Ramos (cell line): ENCODE results near the gene SPDYE2B.
"Not testable (repeated sequence)": the region's sequence is repeated elsewhere in the genome, so short reads cannot be mapped to it uniquely, and the experiment has no call there.

Experiments
- in situ Hi-C: fragments of 300-500 bp; cut with MboI; formaldehyde crosslinking; loops from one replicate; pipeline ENCODE4 v1.14.3; 2022; ENCODE audit warnings: low sequenced_read_pairs; ENCODE audit not compliant: unreplicated experiment

SPDYE2B gene

DNA sequence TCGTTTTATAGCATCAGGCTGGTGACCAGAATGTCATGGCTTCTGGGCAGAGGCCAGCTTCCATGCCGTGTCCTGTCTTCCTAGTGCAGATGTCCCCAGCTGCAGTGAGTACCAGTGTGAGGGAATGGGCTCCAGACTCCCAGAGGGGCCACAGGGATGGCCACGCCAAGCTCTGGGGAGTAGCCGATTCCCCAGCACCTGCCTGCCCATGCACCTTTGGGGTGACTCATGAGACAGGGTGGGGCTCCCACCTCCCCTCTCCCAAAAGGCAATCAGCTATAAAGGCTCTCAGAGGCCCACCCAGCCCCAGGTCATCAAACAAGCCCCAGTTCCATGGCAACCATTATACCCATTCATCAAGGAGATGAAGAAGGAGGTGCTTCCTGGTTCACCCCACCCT, at the start of gene SPDYE2B:
SPDYE2B (plus strand) TSS at position 396 of the 400 bp plus-strand sequence. CDS start 2,030 bp downstream, outside the sequence.
- in situ Hi-C loops, result not testable (repeated sequence)

- in situ Hi-C loops, result not testable (repeated sequence)
Observed at GRCh38 chr7:102602317-102602716, 47.8 kb upstream of the SPDYE2B start.

- in situ Hi-C loops, result not testable (repeated sequence)
Observed at GRCh38 chr7:102604431-102605145, 45.5 kb upstream of the SPDYE2B start.

GRCh38 chr7:102606848-102607247, 43.3 kb upstream of the SPDYE2B start:
- in situ Hi-C loops, result not testable (repeated sequence)

DNA sequence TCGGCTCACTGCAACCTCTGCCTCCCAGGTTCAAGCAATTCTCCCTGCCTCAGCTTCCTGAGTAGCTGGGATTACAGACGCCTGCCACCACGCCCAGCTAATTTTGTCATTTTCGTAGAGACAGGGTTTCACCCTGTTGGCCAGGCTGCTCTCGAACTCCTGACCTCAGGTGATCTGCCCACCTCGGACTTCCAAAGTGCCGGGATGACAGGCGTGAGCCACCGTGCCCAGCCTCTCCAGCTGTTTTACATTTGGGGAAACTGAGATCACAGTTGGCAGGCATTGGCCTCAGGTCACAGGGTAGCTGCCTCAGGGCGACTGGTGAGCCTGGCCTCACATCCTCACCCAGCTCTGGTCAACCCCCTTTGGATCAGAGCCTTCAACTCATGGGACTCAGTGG, 40.4 kb upstream of the SPDYE2B start:
- in situ Hi-C loops, result not testable (repeated sequence)

GRCh38 chr7:102610441-102610840, 39.7 kb upstream of the SPDYE2B start:
- in situ Hi-C loops, result not testable (repeated sequence)

GRCh38 chr7:102611013-102611674, 39.0 kb upstream of the SPDYE2B start:
- in situ Hi-C loops, result not testable (repeated sequence)

- in situ Hi-C loops, result not testable (repeated sequence)
Observed at GRCh38 chr7:102611675-102612325, 38.3 kb upstream of the SPDYE2B start.

DNA sequence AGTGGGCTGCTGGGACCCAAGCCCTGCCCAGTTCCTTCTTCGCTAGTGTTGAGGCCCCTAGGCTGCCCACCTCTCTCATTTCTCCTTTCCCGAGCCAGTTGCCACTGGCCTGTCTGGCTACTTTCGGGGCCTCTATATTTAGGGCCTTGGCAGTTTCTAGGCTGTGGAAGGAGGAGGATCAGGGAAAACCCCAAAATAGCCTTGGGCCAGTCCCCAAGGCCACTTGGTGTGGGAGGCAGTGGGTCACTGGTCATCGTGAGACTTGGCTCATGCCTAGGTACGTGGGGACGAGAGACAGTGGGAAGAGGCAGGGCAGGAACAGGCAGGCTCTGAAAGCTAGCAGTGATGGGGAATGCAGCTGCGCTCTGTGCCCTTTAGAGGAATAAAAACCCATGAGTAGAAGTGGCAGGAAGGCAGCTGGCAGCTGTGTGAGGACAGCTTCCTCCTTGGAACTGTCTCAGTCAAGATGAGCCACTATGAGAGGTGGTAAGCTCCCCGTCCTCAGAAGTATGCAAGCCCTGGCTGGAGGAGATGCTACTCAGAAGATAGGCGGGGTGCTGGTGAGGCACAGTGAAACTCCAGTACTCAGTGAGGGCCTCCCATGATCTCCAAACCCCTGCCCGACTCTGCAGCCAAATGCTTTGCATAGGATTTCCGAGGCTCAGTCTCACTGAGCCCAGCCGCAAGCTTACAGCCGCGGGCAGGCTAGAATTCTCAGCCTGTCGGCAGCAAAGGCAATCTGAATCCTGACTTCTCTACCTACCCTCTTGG, 36.4 kb upstream of the SPDYE2B start:
- in situ Hi-C loops, result not testable (repeated sequence)

- in situ Hi-C loops, result not testable (repeated sequence)
Observed at GRCh38 chr7:102614346-102614697, 35.8 kb upstream of the SPDYE2B start.

DNA sequence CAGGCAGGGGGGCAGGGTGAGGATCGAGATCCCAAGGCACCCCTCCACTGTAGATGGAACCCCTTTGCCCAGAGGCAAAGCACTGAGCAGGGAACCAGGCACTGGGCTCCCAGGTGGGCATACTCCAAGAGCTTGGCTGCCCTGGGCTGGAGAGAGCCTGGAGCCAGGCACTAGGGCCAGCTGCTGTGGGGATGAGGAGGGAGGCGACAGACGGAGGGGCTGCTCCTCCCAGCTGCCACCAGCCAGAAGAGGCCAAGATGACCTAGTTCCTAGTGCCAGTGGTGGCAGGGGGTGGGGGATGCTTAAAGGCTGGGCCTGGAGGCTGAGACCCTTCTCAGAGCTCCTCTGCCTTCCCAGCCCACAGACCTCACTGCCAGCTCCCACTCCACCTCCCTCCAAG, 35.2 kb upstream of the SPDYE2B start:
- in situ Hi-C loops, result not testable (repeated sequence)

DNA sequence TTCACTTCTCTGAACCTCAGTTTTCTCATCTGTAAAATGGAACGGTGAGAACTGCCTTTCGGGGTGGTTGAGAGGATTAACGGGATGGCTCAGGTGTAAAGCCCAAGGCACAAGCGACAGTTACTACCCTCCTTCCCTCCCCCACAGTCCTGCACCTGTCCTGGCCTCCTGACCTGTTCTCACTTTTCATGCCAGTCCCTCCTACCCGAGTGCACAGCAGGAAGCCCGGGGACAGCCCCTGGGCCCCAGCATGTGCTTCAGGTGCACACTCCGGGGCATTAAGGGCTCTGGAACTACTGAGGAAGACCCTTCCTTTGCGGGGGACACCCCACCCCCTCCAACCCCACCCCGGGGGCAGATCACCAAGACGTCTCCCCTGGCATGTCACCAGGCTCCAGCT, 34.2 kb upstream of the SPDYE2B start:
- in situ Hi-C loops, result not testable (repeated sequence)

- in situ Hi-C loops, result not testable (repeated sequence)
Observed at GRCh38 chr7:102616507-102617125, 33.5 kb upstream of the SPDYE2B start, which contains the start of gene RASA4. TSS of gene RASA4 (minus strand) at chr7:102616756. CDS start at chr7:102616689, 67 bp downstream.

DNA sequence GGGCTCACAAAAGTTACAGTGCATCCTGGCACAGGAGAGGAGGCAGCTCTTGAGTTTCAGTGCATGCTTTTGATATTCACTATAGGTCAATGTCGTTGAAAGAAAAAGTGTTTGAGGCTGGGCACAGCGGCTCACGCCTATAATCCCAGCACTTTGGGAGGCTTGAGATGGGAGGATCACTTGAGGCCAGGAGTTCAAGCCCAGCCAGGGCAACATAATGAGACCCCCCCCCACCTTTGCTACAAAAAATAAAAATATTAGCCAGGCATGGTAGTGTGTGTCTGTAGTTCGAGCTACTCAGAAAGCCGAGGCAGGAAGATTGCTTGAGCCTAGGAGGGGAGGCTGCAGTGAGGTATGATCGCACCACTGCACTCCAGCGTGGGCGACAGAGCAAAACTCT, 32.0 kb upstream of the SPDYE2B start:
- in situ Hi-C loops, result not testable (repeated sequence)

DNA sequence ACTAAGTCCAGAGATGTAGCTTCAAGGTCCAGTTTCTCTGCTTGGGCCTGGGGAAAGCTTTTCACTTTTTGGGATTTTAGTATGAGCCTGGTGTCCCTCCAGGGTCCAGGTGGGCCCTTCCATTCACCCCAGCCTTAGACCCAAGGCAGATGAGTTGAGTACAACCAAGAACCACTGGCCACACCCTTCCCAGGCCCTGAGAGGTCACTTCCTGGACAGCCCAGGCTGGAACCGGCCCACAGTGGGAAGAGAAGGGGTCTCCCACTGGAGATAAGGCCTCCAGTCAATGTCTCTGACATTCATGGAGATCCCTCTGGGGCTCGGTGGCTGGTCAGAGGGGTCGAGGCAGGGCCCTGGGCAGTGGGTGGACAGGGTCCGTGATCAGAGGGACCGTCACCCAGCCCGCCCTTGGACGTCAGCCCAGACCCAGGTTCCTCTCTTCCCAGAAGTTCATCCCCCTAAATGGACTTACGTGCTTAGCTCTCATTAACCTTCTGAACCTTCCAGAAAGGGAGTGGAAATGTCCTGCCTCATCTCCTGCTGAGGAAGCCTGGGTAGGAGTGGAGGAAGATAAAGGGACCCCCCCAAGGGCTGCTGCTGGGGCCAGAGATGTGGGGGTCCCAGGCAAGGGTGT, 22.7 kb upstream of the SPDYE2B start:
- in situ Hi-C loops, result not testable (repeated sequence)

DNA sequence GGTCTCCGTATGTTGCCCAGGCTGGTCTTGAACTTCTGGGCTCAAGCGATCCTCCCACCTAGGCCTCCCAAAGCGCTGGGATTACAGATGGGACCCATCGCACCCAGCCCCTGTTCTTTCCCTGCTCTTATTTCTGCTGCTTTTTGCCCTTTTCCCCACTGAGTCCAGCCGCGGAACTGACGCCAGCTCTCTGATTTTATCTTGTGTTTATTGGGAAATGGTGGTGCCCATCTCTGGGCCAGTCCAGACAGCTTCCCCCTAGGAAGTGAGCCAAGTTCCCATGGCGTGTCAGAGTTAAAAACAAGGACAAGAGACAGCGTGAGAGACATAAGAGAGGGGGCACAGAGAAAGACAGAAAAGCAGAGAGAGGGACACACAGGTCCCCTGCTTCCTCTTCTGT, 19.5 kb upstream of the SPDYE2B start:
- in situ Hi-C loops, result not testable (repeated sequence)

DNA sequence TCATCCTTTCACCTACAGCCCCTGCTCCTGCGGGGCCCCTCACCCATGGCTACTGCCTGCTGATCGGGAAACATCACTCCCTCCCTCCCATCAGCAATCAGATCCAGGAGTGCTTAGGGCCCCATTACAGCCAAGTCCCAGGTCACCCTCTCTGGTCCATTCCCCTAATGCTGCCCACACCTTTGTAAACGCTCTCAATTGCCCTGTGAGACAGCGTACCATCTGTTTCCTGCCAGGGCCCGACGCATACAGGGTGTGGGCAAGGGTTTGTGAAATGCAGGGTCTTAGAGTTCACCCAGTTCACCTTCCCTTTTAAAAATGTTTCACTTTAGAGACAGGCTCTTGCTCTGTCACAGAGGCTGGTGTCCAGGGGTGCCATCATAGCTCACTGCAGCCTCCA, 15.8 kb upstream of the SPDYE2B start:
- in situ Hi-C loops, result not testable (repeated sequence)

GRCh38 chr7:102635354-102635753, 14.8 kb upstream of the SPDYE2B start:
- in situ Hi-C loops, result not testable (repeated sequence)

GRCh38 chr7:102636956-102637355, 13.2 kb upstream of the SPDYE2B start:
- in situ Hi-C loops, result not testable (repeated sequence)

GRCh38 chr7:102638848-102639247, 11.3 kb upstream of the SPDYE2B start:
- in situ Hi-C loops, result not testable (repeated sequence)
